NCI-H2081 treated with DMSO at 0.1 percent for 48 hours (cell line): Measurements from ENCODE around the gene EIPR1.
"Not testable (repeated sequence)": the region's sequence is repeated elsewhere in the genome, so short reads cannot be mapped to it uniquely, and the experiment has no call there.

ENCODE experiments used
- DNase-seq: peaks from one replicate; lab custom pipeline; 2025; lab: John Stamatoyannopoulos, UW

Gene EIPR1

DNA sequence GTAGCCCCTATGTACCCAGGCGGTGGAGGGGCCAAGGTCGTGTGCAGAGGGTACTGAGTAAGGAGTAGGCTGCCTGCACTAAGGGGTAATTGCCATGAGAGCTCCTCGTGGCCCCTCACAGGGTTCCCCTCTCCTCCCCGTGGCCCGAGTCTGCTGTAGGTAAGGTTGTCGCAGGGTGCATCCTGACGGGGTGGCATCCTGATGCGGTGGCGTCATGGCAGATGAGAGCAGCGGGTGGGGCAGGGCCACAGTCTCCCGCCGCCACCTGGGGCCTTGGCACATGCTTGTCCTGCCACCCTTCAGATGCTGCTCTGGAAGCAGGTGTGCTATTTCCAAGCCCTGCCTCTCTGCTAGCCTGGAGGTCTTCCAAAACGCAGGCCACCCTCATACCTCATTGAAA, 89.7 kb downstream of the EIPR1 start:
- no peak for DNase-seq

DNA sequence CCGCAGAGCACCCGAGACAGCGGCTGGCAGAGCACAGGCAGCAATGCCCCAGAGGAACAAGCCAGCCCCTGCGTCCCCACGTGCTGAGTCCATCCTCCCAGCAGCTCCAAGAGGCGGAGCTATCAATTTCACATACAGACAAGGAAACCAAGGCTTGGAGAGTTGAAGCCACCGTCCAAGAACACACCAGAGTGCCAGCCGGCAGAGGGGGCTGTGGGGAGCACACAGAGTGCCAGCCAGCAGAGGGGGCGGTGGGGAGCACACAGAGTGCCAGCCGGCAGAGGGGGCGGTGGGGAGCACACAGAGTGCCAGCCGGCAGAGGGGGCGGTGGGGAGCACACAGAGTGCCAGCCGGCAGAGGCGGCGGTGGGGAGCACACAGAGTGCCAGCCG, 91.0 kb downstream of the EIPR1 start:
- not testable (repeated sequence) for DNase-seq

DNA sequence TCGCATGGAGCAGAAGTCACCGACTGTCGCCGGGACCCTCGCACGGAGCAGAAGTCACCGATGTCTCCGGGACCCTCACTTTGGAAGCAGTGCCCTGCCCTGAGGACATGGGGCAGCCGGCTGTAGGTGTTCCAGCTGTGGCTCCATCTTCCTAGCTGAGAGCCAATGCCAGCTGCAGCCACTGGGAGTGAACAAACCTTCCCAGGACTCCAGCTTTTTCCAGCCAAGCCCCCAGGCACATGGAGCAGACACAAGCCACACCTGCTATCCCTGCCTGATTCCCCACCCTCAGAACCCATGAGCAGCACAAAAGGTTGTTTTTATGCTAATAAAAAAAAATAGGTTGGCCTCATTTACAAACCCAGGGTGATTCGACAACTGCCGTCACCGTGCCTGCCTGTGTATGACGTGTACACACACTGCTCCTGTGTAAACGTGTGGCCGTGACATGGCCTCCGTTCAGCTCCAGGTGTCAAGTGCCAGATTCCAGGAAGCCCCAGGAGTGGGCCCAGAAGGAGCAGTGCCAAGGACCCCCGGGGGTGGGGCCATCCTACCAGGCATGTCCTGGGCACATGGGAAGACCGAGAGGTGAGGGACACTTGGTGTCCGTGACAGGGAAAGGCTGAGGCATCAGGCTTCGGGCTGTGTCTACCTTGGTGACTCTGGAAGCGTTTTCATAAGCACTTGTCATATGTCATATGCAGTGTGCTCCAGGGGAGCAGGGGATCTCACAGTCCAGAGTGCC, 91.5 kb downstream of the EIPR1 start:
- peak; percentile 19 for DNase-seq

DNA sequence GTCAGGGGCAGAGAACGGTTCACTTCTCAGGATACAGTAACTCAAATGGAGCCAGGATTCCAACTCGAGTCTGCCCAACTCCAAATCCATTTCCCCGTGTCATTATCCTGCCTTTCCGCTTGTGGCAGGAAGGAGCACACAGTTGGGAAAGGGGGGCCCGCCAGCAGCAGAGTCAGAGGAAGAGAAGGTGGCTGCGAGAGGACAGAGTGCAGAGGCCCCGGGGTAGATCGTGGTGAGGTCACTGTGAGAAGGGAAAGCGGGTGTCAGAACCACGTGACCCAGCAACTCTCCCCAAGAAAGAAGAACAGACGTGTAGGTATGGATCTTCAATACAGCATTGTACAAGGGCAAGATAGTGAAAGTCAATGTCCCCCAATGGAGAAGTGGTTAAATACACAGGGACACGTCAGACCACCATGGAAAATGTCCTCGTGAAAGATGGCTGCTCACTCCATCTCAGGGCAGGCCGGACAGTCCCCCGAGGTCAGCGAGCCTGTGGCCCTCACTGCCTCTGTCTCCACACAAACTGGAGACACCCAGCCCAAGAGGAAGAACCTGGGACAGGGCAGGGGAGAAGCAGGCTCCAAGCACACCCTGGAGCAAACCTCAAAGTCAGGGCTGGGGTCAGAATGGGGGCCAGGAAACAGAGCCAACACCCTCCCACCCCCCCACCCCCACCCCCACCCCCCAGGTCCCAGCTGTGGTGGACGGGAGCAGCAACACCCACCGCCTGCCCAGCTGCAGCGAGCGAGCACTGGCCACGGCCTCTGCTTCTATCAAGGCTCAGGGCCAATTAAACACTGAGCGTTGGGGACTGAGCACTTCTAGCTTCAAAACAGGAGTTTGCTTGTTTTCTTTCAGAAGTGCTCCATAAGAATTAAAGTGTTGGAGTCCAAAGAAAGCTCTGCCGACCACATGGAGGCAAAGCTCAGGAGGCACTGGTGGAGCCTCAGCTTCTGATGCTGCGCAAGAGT, 92.7 kb downstream of the EIPR1 start:
- DNase-seq = no peak

DNA sequence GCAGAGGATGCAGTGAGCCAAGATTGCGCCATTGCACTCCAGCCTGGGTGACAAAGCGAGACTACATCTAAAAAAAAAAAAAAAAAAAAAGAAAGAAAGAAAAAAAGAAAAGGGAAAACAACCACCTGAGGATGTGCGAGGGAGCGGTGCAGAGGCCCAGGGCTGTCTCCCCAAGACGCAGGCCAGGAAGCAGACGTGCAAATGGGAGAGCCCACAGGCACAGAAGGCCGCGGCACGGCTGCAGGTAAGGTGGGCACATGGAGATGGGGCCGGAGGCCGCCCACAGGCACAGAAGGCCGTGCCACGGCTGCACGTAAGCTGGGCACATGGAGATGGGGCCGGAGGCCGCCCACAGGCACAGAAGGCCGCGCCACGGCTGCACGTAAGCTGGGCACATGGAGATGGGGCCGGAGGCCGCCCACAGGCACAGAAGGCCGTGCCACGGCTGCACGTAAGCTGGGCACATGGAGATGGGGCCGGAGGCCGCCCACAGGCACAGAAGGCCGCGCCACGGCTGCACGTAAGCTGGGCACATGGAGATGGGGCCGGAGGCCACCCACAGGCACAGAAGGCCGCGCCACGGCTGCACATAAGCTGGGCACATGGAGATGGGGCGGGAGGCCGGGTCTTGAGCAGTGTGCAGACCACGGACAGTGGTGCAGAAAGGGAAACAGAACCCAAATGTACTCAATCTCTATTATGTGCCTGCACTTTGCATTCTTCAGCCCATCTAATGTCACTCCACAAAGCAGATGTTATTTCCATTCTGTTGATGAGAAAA, 93.6 kb downstream of the EIPR1 start:
- not testable (repeated sequence) for DNase-seq

DNA sequence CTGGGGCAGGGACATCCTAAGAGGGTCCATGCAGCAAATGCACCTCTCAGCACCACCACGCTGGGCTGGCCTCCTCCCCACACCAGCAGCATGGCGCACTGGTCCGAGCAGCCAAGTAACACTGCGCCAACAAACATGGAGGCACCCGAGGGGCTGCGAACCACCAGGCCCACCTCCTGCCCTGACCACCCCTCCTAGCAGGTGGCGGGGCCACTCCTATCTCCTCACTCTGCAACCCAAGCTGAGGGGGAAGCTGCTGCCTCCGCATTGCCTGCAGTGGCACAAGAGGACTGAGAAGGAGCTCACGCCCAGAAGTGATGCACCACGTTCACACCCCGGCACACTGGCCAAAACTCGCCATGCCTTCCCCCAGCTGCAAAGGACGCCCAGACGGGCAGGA, 94.4 kb downstream of the EIPR1 start:
- DNase-seq = no peak

DNA sequence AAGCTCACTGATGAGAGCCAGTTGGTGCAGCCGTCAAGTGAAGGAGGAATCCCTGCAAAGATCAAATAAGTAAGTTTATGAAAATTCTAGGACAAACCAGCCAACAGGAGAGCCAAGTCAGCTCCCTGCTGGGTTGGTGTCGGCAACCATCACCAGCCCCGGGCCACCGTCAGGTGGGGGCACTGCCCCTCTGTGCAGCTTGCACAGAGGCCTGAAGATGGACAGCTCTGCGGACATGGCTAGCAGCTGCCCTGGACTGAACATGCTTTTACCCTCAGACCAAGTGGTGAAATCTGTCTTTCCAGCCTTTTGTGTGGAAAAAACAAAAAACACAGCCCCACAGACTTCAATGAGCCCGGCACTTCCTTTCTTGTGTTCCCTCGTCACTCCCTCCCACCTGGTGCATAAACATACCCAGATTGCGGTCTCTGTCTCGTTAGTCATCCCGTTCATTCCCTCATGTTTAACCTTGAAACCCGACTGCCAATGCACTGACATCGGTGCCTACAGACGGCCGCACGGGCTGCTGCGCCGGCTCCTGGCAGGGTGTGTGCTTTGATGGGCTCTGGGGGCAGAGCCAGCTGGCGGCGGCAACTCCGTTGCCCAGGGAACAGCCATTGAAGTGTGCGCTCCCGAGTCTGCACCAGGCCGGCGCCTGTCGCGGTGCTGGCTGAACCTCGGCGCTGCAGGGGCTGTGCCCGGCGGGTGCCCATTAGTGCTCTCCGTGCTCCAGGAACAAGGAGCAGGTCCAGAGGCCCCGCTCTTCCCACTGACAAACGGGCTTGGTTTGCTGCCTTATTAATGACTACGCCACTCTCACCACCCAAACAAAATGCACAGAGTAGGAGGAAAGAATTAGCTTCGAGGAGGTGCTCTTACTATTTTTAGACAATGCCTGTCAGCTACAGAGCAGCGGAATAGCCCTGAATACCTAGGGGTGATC, 95.3 kb downstream of the EIPR1 start:
- DNase-seq = peak; percentile 87

DNA sequence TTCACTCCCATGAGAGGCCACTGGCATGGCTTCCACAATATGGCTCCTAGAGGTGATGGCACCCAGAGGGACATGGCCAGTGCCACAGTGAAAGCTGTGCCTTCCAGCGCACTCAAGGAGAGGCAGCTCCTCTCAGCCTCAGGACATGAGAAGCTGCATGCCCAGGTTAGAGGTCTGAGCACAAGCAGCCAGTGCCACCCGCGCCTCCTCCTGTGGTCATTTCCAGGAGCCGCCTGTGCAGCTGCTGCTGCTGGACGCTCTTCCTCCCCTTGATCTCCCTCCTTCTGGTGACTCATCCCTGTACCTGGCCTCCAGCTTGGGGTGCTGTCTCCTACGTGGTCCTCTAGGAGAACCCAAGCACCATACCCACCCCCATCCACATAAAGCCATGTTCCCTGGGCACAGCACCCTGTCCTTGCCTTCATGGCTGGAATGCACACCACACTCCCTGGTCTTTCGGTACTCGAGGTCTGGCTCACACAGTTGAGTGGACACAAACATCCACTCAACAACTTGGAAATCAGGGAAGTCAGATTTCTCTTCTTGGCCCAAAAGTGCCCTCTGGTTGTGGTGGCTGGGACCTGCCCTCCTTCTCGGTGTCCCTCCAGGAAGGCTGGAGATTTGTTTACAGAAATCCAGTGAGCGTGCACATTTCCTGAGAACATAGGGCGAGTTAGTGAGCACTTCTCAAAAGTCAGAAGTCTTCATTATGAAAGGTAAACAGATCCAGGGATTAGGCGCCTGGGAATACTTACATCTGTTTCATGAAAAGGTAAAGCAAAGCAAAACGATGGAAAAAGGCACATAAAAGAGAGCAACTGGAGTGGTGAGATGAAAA, 96.7 kb downstream of the EIPR1 start:
- DNase-seq = no peak

DNA sequence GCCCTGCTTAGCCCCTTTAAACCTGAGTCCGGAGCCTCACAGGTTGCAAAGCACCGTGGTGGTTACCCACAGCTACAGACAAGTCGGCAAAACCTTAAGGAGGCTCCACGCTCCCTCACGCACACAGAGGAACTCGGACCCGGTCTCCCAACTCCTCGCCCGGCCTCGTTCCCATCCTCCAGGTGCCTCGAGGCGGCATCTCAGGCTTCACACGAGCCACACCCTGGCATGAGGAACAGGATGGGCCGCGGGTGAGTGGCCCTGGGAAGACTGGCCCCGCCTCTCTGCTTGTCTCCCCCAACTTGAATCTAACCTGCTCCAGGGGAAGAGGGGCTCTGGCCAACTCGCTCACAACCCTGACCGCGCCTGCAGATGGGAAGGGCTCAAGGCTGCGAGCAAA, 97.4 kb downstream of the EIPR1 start:
- DNase-seq = no peak

DNA sequence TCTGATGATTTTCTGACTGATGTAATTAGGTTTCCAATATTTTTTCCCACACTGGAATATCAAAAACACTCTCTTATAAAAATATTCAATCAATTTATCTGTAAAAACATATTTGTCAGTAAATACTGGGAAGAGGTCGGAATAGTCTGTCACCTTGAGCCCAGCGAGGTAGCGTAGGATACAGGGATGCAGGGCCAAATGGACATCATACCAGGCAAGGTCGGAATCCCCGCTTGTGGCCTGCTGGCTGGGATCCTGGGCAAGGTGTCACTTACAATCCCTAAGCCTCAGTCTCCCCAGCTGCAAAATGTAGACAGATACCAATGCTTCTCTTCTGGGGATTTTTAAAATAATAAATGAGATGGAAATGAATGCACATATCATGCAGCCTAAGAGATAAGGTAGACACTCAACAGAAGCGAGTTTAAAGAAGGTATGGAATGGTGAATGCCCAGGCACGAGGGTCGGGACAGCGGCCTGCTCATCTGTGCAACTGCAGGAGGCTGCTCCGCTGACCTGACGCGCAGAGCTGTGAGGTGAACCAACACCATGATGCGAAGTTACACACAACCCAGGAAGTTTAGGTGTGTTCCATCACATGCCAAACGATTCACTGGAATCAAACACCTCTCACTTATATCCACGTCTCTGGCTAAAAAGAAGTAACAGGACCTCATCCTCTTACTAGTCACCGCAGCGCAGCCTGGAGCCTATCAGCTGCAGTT, 98.2 kb downstream of the EIPR1 start:
- DNase-seq = no peak

DNA sequence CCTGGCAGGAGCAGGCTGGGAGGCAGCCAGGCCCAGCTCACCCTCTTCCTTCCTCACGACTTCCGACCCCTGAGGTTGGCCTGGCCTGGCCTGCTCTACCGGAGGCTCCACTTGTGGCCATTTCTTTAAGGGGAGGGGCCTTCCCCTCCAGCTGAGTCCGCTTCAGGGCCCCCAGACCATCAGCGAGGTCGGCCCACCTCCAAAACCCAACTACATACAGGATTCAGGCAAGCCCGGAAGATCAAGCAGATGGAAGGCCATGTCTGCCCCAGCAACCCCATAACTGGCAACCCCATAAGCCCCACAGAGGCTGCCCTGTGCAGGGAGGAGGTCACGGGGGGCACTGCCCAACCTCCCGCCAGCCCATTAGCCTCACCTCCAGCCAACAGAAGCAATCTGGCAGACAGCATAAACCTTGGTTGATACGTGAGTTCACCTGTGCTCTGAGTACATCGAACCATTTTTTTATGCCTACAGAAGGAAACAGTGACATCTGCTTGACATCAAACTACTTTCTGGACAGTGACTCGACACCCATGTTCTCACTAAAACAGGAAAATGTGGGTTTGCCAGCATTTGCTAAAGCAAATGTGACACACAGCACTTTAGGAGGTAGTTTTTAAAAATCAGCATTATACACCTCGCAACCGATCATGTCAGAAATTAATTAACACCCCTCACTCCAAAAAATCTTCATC, 98.9 kb downstream of the EIPR1 start:
- DNase-seq = no peak

DNA sequence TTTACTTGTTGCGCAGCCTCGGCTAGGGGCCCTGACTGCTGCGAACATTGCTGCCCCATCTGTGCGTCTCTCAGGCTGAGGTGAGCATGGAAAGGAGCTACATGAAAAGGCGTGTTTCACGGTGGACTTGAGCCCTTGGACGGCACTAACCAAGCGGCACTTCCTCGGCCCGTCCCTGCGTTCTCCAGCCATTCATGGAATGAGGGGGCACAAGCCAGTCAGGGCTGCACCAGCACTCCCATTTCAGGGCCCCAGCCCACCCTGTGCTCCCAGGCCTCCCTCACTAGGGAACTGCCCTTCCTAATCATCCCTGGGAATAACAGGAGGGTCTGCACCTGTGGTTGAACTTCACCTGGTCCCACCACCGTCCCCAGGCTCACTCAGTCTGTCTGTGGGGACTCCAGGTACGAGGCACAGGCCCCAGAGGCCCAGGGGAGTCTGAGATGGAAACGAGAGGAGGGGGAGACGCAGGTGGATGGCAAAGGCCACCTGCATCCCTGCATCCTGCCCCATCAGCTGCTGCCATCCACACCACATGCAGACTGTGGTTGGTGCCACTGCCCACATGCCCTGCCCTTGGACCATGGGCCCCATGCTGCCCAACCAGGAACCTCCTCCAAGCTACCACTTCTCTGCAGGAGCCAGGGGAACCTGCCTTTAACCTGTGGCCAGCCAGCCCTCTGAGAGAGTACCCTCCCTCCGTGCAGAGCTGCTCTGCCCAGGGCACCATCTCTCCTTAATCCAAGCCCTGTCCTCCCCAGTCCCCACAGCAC, 99.7 kb downstream of the EIPR1 start:
- DNase-seq = no peak

DNA sequence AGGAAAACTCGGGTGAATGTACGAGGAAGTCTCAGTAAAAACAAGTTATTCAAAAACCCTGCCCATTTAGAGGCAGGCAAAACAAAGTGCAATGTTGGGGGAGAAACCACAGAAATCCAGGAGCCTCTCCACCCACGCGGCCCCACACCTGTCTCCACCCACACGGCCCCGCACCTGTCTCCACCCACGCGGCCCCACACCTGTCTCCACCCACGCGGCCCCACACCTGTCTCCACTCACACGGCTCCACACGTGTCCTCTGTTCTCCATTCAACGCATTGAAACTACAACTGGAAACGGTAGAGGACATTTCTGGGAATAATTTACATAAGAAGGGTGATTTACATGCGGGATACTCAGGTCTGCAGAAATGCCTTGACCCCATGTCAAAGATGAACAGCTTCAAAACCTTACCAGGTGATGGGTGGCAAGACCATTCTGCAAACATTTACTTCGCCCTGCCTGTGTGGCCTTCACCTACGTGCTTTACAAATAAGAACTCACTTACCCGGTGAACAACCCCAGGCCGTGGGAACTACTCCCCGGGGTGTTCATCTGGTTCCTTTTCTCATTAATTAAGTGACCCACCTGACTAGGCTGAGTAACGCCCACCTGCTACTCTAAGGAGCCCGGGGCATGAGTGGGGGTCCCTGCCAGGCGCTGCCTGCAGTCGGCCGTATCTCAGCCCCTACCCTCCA, 100.4 kb downstream of the EIPR1 start:
- DNase-seq = no peak

DNA sequence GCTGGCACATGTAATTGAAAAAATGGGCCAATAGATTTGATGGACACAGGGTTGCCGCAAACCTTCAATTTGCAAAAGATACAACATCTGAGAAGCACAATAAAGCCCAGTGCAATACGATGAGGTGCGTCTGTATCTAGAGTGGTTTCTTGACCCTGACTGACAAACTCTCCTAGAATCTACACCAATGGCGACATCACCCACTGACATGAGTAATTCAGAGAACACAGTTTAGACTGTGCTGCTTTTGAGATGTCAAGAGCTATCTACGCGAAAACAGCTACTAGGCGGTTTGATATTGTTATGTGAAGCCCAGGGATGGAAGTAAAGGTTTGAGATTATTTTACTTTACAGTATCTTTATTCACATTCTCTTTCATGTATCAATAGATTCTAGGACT, 104.9 kb downstream of the EIPR1 start:
- DNase-seq = no peak

DNA sequence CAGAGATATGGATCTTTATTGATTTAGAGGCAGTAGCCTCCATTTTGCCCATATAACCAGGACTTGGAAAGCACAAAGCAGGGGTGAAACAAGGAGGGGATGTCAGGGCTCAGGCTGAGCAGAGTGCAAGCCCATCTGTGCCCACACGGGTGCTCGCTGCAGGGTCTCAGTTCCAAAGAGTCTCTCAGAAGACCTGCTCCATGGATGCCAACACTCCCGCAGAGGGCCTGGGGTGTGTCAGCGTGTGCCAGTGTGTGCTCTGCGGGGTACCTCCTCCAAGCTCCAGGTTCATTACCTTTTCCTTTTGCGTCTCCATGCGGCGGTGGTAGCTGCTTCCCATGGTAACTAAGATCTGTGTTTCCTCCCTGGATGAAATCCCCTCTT, 107.5 kb downstream of the EIPR1 start:
- DNase-seq = no peak

DNA sequence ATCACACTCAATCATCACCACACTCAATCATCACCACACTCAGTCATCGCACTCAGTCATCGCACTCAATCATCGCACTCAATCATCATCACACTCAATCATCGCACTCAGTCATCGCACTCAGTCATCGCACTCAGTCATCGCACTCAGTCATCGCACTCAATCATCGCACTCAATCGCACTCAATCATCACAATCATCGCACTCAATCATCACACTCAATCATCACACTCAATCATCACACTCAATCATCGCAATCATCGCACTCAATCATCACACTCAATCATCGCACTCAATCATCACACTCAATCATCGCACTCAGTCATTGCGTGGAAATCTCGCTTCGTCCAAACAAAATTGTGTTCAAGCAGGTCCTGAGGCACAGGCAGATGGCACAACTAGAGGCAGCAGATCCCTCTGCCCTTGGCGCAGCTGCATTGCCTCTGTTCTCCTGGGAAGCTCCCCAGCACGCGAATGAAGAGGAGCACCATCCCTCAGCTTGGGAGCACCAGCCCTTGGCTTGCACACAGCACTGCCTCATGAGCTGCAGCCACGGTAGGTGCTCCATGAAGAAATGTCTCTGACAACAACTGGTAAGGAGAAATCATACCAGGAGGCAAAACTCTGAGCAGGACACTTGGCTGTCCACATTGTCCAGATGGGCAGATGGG, 108.1 kb downstream of the EIPR1 start:
- DNase-seq = no peak

DNA sequence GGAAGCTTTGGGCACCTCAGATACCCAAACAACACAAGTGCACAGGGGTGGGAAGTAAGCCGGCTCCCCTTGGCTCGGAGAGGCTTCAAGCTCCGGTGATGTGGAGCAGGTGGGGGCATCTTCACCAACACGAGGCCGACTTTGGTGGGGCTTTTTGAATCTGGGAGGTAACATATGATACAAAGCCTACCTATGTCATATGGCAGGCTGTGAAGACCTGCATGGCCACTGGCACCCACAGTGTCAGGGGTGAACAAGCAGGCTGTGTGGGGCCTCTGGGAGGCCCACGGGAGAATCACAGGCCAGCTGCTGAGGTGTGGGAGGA, 109.0 kb downstream of the EIPR1 start:
- DNase-seq = no peak
